SJSA1 (cell line): ENCODE results near the gene COL27A1. TPM values are rescaled to one million over a fixed set of nuclear protein-coding genes. Genes with fewer than 3 reads are reported as not detected.
"Not testable (repeated sequence)": the region's sequence is repeated elsewhere in the genome, so short reads cannot be mapped to it uniquely, and the experiment has no call there.

Source experiments
- DNase-seq, 2 experiments: peaks; one replicate each; pipeline ENCODE4 v3.0.0-alpha.2; 2015 to 2020; ENCODE audit warnings: low spot score in 2 of 2, low read depth in 1 of 2
- H3K27ac ChIP-seq: fragments of 250-450 bp; sonication (Bioruptor Pico); 2 replicates; pipeline ENCODE4 v1.5.1; 2020; ENCODE audit warnings: mild to moderate bottlenecking, moderate library complexity
- H3K27me3 ChIP-seq: fragments of 250-450 bp; sonication (Bioruptor Pico); replicated peaks from 2 replicates; pipeline ENCODE4 v1.5.1; 2020; ENCODE audit warnings: mild to moderate bottlenecking, moderate library complexity
- H3K36me3 ChIP-seq: fragments of 250-450 bp; sonication (Bioruptor Pico); 2 replicates; pipeline ENCODE4 v1.5.1; 2020; ENCODE audit warnings: mild to moderate bottlenecking
- H3K4me1 ChIP-seq: fragments of 250-450 bp; sonication (Bioruptor Pico); replicated peaks from 2 replicates; pipeline ENCODE4 v1.6.1; 2021; ENCODE audit warnings: mild to moderate bottlenecking
- H3K4me3 ChIP-seq: fragments of 250-450 bp; sonication (Bioruptor Pico); 2 replicates; pipeline ENCODE4 v1.5.1; 2020; ENCODE audit warnings: mild to moderate bottlenecking
- H3K9me3 ChIP-seq: fragments of 250-450 bp; sonication (Bioruptor Pico); replicated peaks from 2 replicates; pipeline ENCODE4 v1.5.1; 2020; ENCODE audit warnings: mild to moderate bottlenecking
- total RNA-seq: library from RNA; depleted of rRNA; stranded (reverse); fragments of >200 nt; shearing (Covaris generic); gene quantifications from 2 replicates; pipeline ENCODE4 v1.2.3, GENCODE V29; 2014

COL27A1 gene
- total RNA-seq, 1 experiment from 2014 or later: 4.7 TPM

DNA sequence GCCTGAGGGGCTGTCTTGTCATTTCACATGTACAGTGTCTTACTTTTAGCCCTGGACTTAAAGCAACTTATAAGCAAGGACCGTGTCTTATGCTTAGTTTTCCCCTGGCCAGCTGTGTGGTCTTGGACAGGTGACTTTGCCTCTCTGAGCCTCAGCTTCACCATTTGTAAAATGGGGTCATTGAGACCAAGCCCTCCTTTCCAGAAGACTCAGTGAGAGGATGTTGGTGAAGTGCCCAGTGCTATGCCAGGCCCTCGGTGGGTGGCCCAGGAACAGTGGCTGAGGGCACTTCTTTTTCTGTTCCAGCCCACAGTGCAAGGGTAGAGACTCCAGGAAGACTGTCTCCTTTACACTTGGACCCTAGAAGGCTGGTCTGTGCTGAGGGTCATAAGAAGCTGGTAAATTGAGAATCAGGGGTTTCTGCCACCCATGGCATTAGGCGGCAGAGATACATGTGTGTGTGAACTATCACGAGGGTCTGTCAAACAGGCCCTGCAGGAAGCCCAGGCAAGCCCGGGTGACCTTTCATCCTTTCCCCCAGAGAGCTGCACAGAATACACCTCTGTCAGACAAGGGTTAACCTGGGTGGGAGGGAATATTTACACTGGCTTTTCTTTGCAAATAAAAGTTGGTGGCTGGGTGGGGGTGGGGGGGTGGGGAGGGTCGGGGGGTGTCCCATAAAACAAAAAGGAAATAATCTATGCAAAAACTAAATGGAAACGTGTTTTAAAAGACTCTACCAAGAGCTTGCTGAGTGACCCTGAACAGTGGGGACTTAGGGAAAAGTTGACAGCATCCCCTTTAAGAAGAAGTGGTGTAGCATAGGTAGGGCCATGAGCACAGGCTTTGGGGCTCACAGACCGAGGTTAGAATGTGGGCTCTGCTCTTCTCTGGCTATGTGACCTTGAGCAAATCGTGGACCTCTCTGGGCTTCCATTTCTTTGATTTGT, 35.8 kb upstream of the COL27A1 start:
- no peaks in the 10 kb centered on the region for H3K9me3 ChIP-seq
- no peak for DNase-seq
- no peaks in the 10 kb centered on the region for H3K36me3 ChIP-seq
- no peak overlapping the region for H3K27ac ChIP-seq
- peaks cover 6% of the 10 kb centered on the region for H3K27me3 ChIP-seq
- H3K4me3 ChIP-seq: no peak overlapping the region
- H3K4me1 ChIP-seq: no peaks in the 10 kb centered on the region

GRCh38 chr9:114120192-114121014, 34.9 kb upstream of the COL27A1 start:
- H3K36me3 ChIP-seq: no peaks in the 10 kb centered on the region
- no peak overlapping the region for H3K27ac ChIP-seq
- no peaks in the 10 kb centered on the region for H3K4me1 ChIP-seq
- H3K27me3 ChIP-seq: peaks cover 6% of the 10 kb centered on the region
- no peaks in the 10 kb centered on the region for H3K9me3 ChIP-seq
- no peak overlapping the region for H3K4me3 ChIP-seq
- no peak for DNase-seq

GRCh38 chr9:114121227-114122135, 33.9 kb upstream of the COL27A1 start:
- no peak for DNase-seq
- peaks cover 6% of the 10 kb centered on the region for H3K27me3 ChIP-seq
- H3K36me3 ChIP-seq: no peaks in the 10 kb centered on the region
- no peak overlapping the region for H3K27ac ChIP-seq
- no peaks in the 10 kb centered on the region for H3K4me1 ChIP-seq
- H3K9me3 ChIP-seq: no peaks in the 10 kb centered on the region
- no peak overlapping the region for H3K4me3 ChIP-seq

- peaks cover 6% of the 10 kb centered on the region for H3K27me3 ChIP-seq
- H3K4me3 ChIP-seq: no peak overlapping the region
- H3K9me3 ChIP-seq: no peaks in the 10 kb centered on the region
- H3K4me1 ChIP-seq: no peaks in the 10 kb centered on the region
- DNase-seq: no peak
- H3K36me3 ChIP-seq: no peaks in the 10 kb centered on the region
- H3K27ac ChIP-seq: no peak overlapping the region
Measured at GRCh38 chr9:114122136-114123027, 33.0 kb upstream of the COL27A1 start.

GRCh38 chr9:114123031-114123977, 32.0 kb upstream of the COL27A1 start:
- no peak for DNase-seq
- H3K27ac ChIP-seq: no peak overlapping the region
- no peak overlapping the region for H3K4me3 ChIP-seq
- H3K9me3 ChIP-seq: no peaks in the 10 kb centered on the region
- H3K27me3 ChIP-seq: no peaks in the 10 kb centered on the region; the same call in 1 of the 2 replicates
- no peaks in the 10 kb centered on the region for H3K4me1 ChIP-seq
- H3K36me3 ChIP-seq: no peaks in the 10 kb centered on the region

GRCh38 chr9:114124138-114124537, 31.2 kb upstream of the COL27A1 start:
- no peak for DNase-seq
- Histone ChIP-seq H3K4me3 (no peak overlapping the region), H3K4me1 (no peaks in the 10 kb centered on the region), H3K27ac (no peak overlapping the region), H3K27me3 (no peaks in the 10 kb centered on the region; the same call in 1 of the 2 replicates), H3K9me3 (no peaks in the 10 kb centered on the region), H3K36me3 (no peaks in the 10 kb centered on the region)

- Histone ChIP-seq H3K4me3 (no peak overlapping the region), H3K9me3 (no peaks in the 10 kb centered on the region), H3K27ac (no peak overlapping the region), H3K4me1 (no peaks in the 10 kb centered on the region), H3K27me3 (no peaks in the 10 kb centered on the region), H3K36me3 (no peaks in the 10 kb centered on the region)
- no peak for DNase-seq
Measured at GRCh38 chr9:114124666-114125475, 30.5 kb upstream of the COL27A1 start.

- Histone ChIP-seq H3K27ac (no peak overlapping the region), H3K4me3 (no peak overlapping the region), H3K9me3 (no peaks in the 10 kb centered on the region), H3K27me3 (no peaks in the 10 kb centered on the region), H3K4me1 (no peaks in the 10 kb centered on the region), H3K36me3 (no peaks in the 10 kb centered on the region)
- DNase-seq: no peak
Measured at GRCh38 chr9:114125476-114126013, 29.8 kb upstream of the COL27A1 start.

DNA sequence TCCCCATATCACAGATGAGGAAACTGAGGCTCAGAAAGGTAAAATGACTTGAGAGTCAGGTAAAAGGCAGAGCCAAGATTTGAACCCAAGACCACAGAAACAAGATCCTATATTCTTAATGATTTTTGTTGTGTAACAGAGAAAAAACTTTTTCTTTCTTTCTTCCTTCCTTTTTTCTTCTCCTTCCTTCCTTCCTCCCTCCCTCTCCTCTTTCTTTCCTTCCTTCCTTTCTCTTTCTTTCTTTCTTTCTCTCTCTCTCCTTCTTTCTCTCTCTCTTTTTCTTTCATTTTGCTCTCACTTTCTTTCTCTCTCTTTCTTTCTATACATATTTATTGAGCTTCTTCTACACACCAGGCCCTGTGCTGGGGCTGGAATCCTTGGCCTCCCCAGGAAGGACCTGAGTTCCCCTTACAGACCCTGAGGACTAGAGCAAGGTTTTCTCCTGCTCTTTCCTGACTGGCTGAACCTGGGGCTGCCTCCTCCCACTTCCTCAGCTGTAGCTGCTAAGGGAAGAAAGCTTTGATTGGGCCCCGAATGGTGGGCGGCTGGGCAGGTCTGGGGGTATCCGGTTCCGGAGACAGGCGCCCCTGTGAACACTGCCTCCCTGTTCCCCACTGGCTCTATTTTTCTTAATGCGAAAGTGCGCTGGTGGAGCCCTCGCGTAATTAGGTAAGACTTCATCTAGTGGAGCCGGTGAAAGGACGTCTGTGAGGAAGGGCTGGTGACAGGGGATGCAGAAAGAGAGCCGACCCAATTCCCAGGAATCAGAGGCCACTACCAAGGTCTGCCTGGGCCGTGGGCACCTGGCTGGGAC, 28.9 kb upstream of the COL27A1 start:
- H3K4me3 ChIP-seq: no peak overlapping the region
- no peaks in the 10 kb centered on the region for H3K27me3 ChIP-seq
- no peak overlapping the region for H3K27ac ChIP-seq
- H3K4me1 ChIP-seq: no peaks in the 10 kb centered on the region
- DNase-seq: no peak
- no peaks in the 10 kb centered on the region for H3K9me3 ChIP-seq
- no peaks in the 10 kb centered on the region for H3K36me3 ChIP-seq

DNA sequence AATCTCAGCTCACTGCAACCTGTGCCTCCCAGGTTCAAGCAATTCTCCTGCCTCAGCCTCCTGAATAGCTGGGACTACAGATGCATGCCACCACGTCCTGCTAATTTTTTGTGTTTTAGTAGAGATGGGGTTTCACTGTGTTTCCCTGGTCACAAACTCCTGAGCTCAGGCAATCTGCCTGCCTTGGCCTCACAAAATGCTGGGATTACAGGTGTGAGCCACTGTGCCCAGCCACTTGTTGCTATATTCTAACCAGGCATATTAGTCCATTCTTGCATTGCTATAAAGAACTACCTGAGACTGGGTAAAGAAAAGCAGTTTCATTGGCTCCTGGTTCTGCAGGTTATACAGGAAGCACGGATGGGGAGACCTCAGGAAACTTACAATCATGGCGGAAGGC, 26.6 kb upstream of the COL27A1 start:
- not testable (repeated sequence) for DNase-seq, H3K4me3 ChIP-seq, H3K4me1 ChIP-seq, H3K36me3 ChIP-seq, H3K9me3 ChIP-seq, H3K27me3 ChIP-seq, H3K27ac ChIP-seq
